Neural progenitor cell (in vitro differentiated cells): Measurements from ENCODE around the gene BAIAP3. TPM values are rescaled to one million over a fixed set of nuclear protein-coding genes. Genes with fewer than 3 reads are reported as not detected.

ENCODE experiments used
- DNase-seq: peaks from one replicate; pipeline ENCODE4 v3.0.0-alpha.2; 2016; ENCODE audit warnings: low spot score
- H2AFZ ChIP-seq: fragments of 200-600 bp; sonication (generic); replicated peaks from 2 replicates; pipeline ENCODE4 v1.6.1; 2016; ENCODE audit warnings: antibody characterized with exemption
- H3F3A ChIP-seq: fragments of 200-600 bp; sonication (generic); 2 replicates; pipeline ENCODE4 v1.6.1; 2016; ENCODE audit warnings: antibody characterized with exemption, low read depth
- H3K27ac ChIP-seq: fragments of 200-600 bp; sonication (generic); 2 replicates; pipeline ENCODE4 v1.5.1; 2016; ENCODE audit warnings: mild to moderate bottlenecking
- H3K27me3 ChIP-seq: fragments of 200-600 bp; sonication (generic); 2 replicates; pipeline ENCODE4 v1.6.1; 2016; ENCODE audit warnings: mild to moderate bottlenecking, moderate library complexity
- H3K36me3 ChIP-seq: fragments of 200-600 bp; sonication (generic); 2 replicates; pipeline ENCODE4 v1.5.1; 2016
- H3K4me1 ChIP-seq: fragments of 200-600 bp; sonication (generic); 2 replicates; pipeline ENCODE4 v1.6.1; 2016; ENCODE audit warnings: mixed run types
- H3K4me2 ChIP-seq: fragments of 200-600 bp; sonication (generic); 2 replicates; pipeline ENCODE4 v1.6.1; 2016
- H3K4me3 ChIP-seq: fragments of 200-600 bp; sonication (generic); 2 replicates; pipeline ENCODE4 v1.5.1; 2016
- H3K79me2 ChIP-seq: fragments of 200-600 bp; sonication (generic); 2 replicates; pipeline ENCODE4 v1.6.1; 2016; ENCODE audit warnings: low read depth
- H3K9ac ChIP-seq: fragments of 200-600 bp; sonication (generic); 2 replicates; pipeline ENCODE4 v1.6.1; 2016
- H3K9me3 ChIP-seq: fragments of 200-600 bp; sonication (generic); 2 replicates; pipeline ENCODE4 v1.5.1; 2016; ENCODE audit warnings: low read depth
- H4K20me1 ChIP-seq: fragments of 200-600 bp; sonication (generic); 2 replicates; pipeline ENCODE4 v1.6.1; 2016; ENCODE audit warnings: low read depth
- H3K27ac Mint-ChIP-seq: 3 replicates; pipeline ENCODE4 v1.8.0; 2021; ENCODE audit warnings: mixed read lengths
- H3K27me3 Mint-ChIP-seq: 2 replicates; pipeline ENCODE4 v1.8.0; 2022; ENCODE audit warnings: low read depth, mild to moderate bottlenecking, inconsistent platforms, moderate library complexity, mixed read lengths; ENCODE audit not compliant: insufficient read depth
- H3K36me3 Mint-ChIP-seq: 3 replicates; pipeline ENCODE4 v1.8.0; 2021; ENCODE audit warnings: mixed read lengths
- H3K4me1 Mint-ChIP-seq: 3 replicates; pipeline ENCODE4 v1.8.0; 2021; ENCODE audit warnings: mixed read lengths
- H3K4me3 Mint-ChIP-seq: 3 replicates; pipeline ENCODE4 v1.8.0; 2021; ENCODE audit warnings: mild to moderate bottlenecking, moderate library complexity, mixed read lengths
- H3K9me3 Mint-ChIP-seq: 3 replicates; pipeline ENCODE4 v1.8.0; 2020; ENCODE audit warnings: mixed read lengths
- CTCF ChIP-seq: fragments of 200-600 bp; sonication (generic); IDR thresholded peaks from 2 replicates; pipeline ENCODE4 v1.5.1; 2017; ENCODE audit warnings: antibody characterized with exemption, mild to moderate bottlenecking
- EZH2 ChIP-seq: fragments of 200-600 bp; sonication (generic); IDR thresholded peaks from 2 replicates; pipeline ENCODE4 v1.6.1; 2017; ENCODE audit warnings: antibody characterized with exemption, mild to moderate bottlenecking, moderate library complexity
- EZH2phosphoT487 ChIP-seq: fragments of 200-600 bp; sonication (generic); IDR thresholded peaks from 2 replicates; pipeline ENCODE4 v1.6.1; 2017; ENCODE audit warnings: antibody characterized with exemption
- total RNA-seq: library from RNA; depleted of rRNA; stranded (reverse); fragments of >200 nt; gene quantifications from 2 replicates; pipeline ENCODE4 v1.2.3, GENCODE V29; 2015; ENCODE audit warnings: low replicate concordance

Gene BAIAP3
- total RNA-seq, 1 donor from 2014 or later = 0.34 TPM

GRCh38 chr16:1344499-1344898 is 11.1 kb downstream of the BAIAP3 start:
- H3K4me3 Mint-ChIP-seq = peak overlapping the region; percentile 57
- peaks cover 5% of the 10 kb centered on the region for H3F3A ChIP-seq
- peaks cover 12% of the 10 kb centered on the region for H3K4me1 Mint-ChIP-seq
- H3K79me2 ChIP-seq = no peaks in the 10 kb centered on the region
- no peak overlapping the region for H3K4me2 ChIP-seq
- DNase-seq = no peak
- no peak overlapping the region for H3K4me3 ChIP-seq
- H3K4me1 ChIP-seq = peaks cover 9% of the 10 kb centered on the region
- TF ChIP-seq EZH2phosphoT487 (no peak), CTCF (no peak), EZH2 (no peak)
- peaks cover 8% of the 10 kb centered on the region for H4K20me1 ChIP-seq
- no peaks in the 10 kb centered on the region for H3K9me3 Mint-ChIP-seq
- no peak overlapping the region for H3K27ac ChIP-seq
- H3K36me3 ChIP-seq = no peaks in the 10 kb centered on the region
- no peak overlapping the region for H3K27ac Mint-ChIP-seq
- no peak overlapping the region for H2AFZ ChIP-seq
- no peaks in the 10 kb centered on the region for H3K9me3 ChIP-seq
- peaks cover 53% of the 10 kb centered on the region for H3K27me3 ChIP-seq
- no peaks in the 10 kb centered on the region for H3K36me3 Mint-ChIP-seq
- H3K27me3 Mint-ChIP-seq = peaks cover 10% of the 10 kb centered on the region
- H3K9ac ChIP-seq = no peak overlapping the region

GRCh38 chr16:1345087-1345486 is 11.6 kb downstream of the BAIAP3 start:
- H3K9ac ChIP-seq = no peak overlapping the region
- no peaks in the 10 kb centered on the region for H3K36me3 ChIP-seq
- H3F3A ChIP-seq = peaks cover 5% of the 10 kb centered on the region
- H2AFZ ChIP-seq = no peak overlapping the region
- Mint-ChIP-seq H3K9me3 (no peaks in the 10 kb centered on the region), H3K27ac (no peak overlapping the region), H3K27me3 (peaks cover 10% of the 10 kb centered on the region), H3K4me3 (no peak overlapping the region), H3K36me3 (no peaks in the 10 kb centered on the region), H3K4me1 (peaks cover 12% of the 10 kb centered on the region)
- peaks cover 48% of the 10 kb centered on the region for H3K27me3 ChIP-seq
- H3K4me3 ChIP-seq = no peak overlapping the region
- no peaks in the 10 kb centered on the region for H3K79me2 ChIP-seq
- H3K4me2 ChIP-seq = no peak overlapping the region
- H3K9me3 ChIP-seq = no peaks in the 10 kb centered on the region
- TF ChIP-seq EZH2phosphoT487 = no peak
- no peak for TF ChIP-seq EZH2
- TF ChIP-seq CTCF = no peak
- peaks cover 8% of the 10 kb centered on the region for H4K20me1 ChIP-seq
- no peak for DNase-seq
- peaks cover 9% of the 10 kb centered on the region for H3K4me1 ChIP-seq
- no peak overlapping the region for H3K27ac ChIP-seq

- Histone ChIP-seq H3K4me1 (peaks cover 9% of the 10 kb centered on the region), H3K9me3 (no peaks in the 10 kb centered on the region), H4K20me1 (peaks cover 11% of the 10 kb centered on the region), H3K27me3 (peaks cover 41% of the 10 kb centered on the region), H2AFZ (no peak overlapping the region), H3K4me2 (no peak overlapping the region), H3K9ac (no peak overlapping the region), H3K27ac (no peak overlapping the region), H3K79me2 (peaks cover 5% of the 10 kb centered on the region), H3K36me3 (no peaks in the 10 kb centered on the region), H3K4me3 (no peak overlapping the region), H3F3A (peaks cover 5% of the 10 kb centered on the region)
- DNase-seq = no peak
- H3K27me3 Mint-ChIP-seq = peaks cover 14% of the 10 kb centered on the region
- H3K9me3 Mint-ChIP-seq = no peaks in the 10 kb centered on the region
- TF ChIP-seq EZH2 (no peak), CTCF (no peak), EZH2phosphoT487 (no peak)
- H3K36me3 Mint-ChIP-seq = no peaks in the 10 kb centered on the region
- H3K4me1 Mint-ChIP-seq = peaks cover 19% of the 10 kb centered on the region
- H3K27ac Mint-ChIP-seq = no peak overlapping the region
- no peak overlapping the region for H3K4me3 Mint-ChIP-seq
Observed at GRCh38 chr16:1345651-1346421, 12.4 kb downstream of the BAIAP3 start.
